Right atrium auricular region (tissue), 2 donors: ENCODE data around the gene MYO10. TPM values are rescaled to one million over a fixed set of nuclear protein-coding genes. Genes with fewer than 3 reads are reported as not detected.

Source experiments
- DNase-seq: peaks from one replicate; pipeline ENCODE4 v3.0.0-alpha.2; 2019; ENCODE audit warnings: low spot score
- H3K27ac ChIP-seq, 2 donors: fragments of 200-600 bp; sonication (generic); 1 replicate in 1 of 2; 2 replicates in 1 of 2; pipeline ENCODE4 v1.5.1; 2016 to 2019
- H3K27me3 ChIP-seq, 2 donors: fragments of 200-600 bp; sonication (generic); one replicate each; pipeline versions ENCODE4 v1.5.1 to v1.6.0; 2017 to 2019
- H3K36me3 ChIP-seq: fragments of 200-600 bp; sonication (generic); one replicate; pipeline ENCODE4 v1.5.1; 2016
- H3K4me1 ChIP-seq, 2 donors: fragments of 200-600 bp; sonication (generic); one replicate each; pipeline versions ENCODE4 v1.5.1 to v1.6.0; 2017 to 2019
- H3K4me3 ChIP-seq, 2 donors: fragments of 200-600 bp; sonication (generic); 1 replicate in 1 of 2; 2 replicates in 1 of 2; pipeline ENCODE4 v1.5.1; 2017 to 2019; ENCODE audit warnings: mild to moderate bottlenecking in 1 of 2, moderate library complexity in 1 of 2
- H3K9me3 ChIP-seq, 2 donors: fragments of 200-600 bp; sonication (generic); one replicate each; pipeline ENCODE4 v1.5.1; 2019
- total RNA-seq, 2 donors: library from RNA; depleted of rRNA; stranded (reverse); fragments of >200 nt; gene quantifications; one replicate each; pipeline ENCODE4 v1.1.0, GENCODE V29; 2016
- TF ChIP-seq, protein P1 (sequence below), 2 donors: fragments of 200-600 bp; sonication (generic); IDR thresholded peaks; one replicate each; pipeline ENCODE4 v1.5.1; 2019; ENCODE audit warnings: antibody characterized with exemption in 2 of 2

MYO10 gene
- total RNA-seq, 2 donors from 2014 or later = 3.8 to 5.5 TPM

DNA sequence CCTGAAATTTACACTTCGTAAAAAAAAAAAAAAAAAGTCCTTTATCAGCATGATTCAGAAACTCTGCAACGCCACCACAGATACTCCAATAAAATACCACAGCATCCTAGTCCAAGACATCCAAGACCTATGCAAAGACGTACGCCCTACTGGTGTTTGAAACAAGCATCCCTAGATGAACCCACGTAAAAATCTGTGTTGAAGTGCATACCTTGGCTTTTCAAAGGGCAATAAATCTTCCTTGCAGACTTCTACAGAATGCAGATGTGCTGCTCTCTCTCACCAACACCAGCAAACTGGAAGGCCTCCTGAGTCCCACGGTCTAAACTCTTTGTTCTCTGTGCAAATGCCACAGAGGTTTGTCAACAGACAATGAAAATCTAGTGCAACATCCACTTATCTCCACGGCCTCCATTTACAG is 38.8 kb downstream of the MYO10 start:
- Histone ChIP-seq H3K27ac (no peak overlapping the region), H3K4me3 (no peak overlapping the region), H3K36me3 (no peaks in the 10 kb centered on the region), H3K4me1 (no peaks in the 10 kb centered on the region), H3K9me3 (no peaks in the 10 kb centered on the region), H3K27me3 (no peaks in the 10 kb centered on the region)
- TF ChIP-seq, protein P1, sequence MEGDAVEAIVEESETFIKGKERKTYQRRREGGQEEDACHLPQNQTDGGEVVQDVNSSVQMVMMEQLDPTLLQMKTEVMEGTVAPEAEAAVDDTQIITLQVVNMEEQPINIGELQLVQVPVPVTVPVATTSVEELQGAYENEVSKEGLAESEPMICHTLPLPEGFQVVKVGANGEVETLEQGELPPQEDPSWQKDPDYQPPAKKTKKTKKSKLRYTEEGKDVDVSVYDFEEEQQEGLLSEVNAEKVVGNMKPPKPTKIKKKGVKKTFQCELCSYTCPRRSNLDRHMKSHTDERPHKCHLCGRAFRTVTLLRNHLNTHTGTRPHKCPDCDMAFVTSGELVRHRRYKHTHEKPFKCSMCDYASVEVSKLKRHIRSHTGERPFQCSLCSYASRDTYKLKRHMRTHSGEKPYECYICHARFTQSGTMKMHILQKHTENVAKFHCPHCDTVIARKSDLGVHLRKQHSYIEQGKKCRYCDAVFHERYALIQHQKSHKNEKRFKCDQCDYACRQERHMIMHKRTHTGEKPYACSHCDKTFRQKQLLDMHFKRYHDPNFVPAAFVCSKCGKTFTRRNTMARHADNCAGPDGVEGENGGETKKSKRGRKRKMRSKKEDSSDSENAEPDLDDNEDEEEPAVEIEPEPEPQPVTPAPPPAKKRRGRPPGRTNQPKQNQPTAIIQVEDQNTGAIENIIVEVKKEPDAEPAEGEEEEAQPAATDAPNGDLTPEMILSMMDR (IDR thresholded peaks at IDR 0.05) = no peak
- no peak for DNase-seq

DNA sequence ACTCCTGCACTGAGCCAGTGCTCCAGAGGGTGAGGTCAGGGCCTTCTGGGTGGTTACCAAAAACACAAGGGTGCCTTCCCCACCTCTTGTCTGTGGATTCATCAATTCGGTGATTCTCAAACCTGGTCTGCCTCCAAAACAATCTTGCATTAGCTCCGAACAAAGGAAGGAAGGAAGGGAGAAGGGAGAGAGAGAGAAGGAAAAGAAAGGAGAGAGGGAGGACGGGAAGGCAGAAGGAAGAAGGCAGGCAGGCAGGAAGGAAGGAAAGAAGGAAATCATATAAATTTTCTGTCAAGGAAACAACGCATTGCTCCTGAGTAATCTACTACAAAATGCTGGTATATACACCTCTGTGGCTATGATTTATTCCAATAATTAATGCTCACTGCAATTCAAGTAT is 39.3 kb downstream of the MYO10 start:
- no peaks in the 10 kb centered on the region for H3K9me3 ChIP-seq
- H3K27me3 ChIP-seq = no peaks in the 10 kb centered on the region
- H3K36me3 ChIP-seq = no peaks in the 10 kb centered on the region
- TF ChIP-seq, protein P1 (IDR thresholded peaks at IDR 0.05) = no peak
- no peak overlapping the region for H3K4me3 ChIP-seq
- no peaks in the 10 kb centered on the region for H3K4me1 ChIP-seq
- DNase-seq = no peak
- H3K27ac ChIP-seq = no peak overlapping the region

DNA sequence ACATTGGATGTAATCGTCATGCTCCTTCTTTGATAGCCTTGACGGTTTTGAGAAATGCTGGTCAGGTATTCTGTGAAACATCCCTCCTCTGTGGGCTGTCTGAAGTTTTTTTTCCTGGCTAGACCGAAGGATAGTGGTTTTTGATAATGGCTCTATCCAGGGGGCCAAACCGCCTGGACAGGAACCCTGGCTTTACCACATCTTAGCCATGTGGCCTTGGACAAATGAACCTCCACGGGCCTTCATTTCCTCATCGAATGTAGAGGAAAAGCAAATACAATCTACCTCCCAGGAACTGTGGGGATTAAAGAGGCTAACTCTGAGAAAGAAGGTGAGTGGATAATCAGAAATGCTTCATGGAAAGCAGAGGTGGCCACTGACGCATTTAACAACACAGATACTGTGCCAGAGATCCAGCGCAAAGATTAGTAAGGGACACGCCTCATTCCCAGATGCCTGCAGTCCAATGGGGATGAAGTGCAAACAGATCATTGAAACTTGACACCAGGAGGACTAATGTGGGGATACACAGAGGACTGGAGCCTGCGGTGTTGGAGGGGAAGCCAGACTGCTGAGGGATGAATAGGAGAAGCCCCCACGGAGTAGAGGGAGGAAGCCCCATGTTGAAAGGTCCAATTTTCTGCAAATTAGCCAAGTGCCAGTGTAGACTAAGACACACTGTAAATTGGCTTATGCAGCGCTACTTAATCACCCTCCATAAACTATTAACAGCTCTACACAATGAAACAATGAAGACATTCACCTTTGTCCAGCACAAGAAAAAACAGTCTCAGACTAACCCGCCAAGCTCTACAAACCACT is 41.6 kb downstream of the MYO10 start:
- Histone ChIP-seq H3K27me3 (no peaks in the 10 kb centered on the region), H3K4me1 (no peaks in the 10 kb centered on the region), H3K36me3 (no peaks in the 10 kb centered on the region), H3K4me3 (no peak overlapping the region), H3K9me3 (no peaks in the 10 kb centered on the region), H3K27ac (no peak overlapping the region)
- no peak for DNase-seq
- TF ChIP-seq, protein P1 (IDR thresholded peaks at IDR 0.05) = no peak

DNA sequence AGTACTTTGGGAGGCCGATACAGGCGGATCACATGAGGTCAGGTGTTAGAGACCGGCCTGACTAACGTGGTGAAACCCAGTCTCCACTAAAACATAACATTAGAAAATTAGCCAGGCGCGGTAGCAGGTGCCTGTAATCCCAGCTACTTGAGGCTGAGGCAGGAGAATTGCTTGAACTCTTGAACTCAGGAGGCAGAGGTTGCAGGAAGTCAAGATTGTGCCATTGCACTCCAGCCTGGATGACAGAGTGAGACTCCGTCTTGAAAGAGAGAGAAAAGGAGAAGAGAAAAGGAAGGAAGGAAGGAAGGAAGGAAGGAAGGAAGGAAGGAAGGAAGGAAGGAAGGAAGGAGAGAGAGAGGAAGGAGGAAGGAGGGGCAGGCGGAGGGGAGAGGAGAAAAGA is 45.1 kb downstream of the MYO10 start:
- Histone ChIP-seq H3K27me3 (no peaks in the 10 kb centered on the region), H3K4me3 (no peak overlapping the region), H3K27ac (no peak overlapping the region), H3K36me3 (no peaks in the 10 kb centered on the region), H3K9me3 (no peaks in the 10 kb centered on the region), H3K4me1 (no peaks in the 10 kb centered on the region)
- TF ChIP-seq, protein P1 (IDR thresholded peaks at IDR 0.05) = no peak
- no peak for DNase-seq

DNA sequence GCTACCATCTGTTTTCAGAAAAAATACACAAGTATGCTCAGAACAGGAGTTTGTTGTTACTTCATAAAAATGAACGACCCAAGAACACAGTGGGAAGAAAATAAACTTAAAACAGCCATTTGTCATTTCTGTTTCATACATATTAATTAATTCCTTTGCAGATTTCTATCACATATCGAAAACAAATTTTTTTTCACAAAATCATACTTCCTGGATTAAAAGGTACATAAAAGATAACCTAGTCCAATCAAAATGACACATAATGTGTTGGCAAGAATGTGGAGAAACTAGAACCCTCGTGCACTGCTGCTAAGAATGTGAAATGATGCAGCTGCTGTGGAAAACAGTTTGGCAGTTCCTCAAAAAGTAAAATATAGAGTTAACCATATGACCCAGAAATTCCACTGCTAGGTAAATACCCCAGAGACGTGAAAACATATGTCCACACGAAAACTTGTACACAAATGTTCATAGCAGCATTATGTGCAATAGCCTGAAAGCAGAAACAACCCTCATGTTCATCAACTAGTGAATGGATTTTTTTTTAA is 46.0 kb downstream of the MYO10 start:
- no peaks in the 10 kb centered on the region for H3K4me1 ChIP-seq
- H3K27ac ChIP-seq = no peak overlapping the region
- no peak overlapping the region for H3K4me3 ChIP-seq
- TF ChIP-seq, protein P1 (IDR thresholded peaks at IDR 0.05) = no peak
- no peaks in the 10 kb centered on the region for H3K27me3 ChIP-seq
- no peaks in the 10 kb centered on the region for H3K9me3 ChIP-seq
- no peaks in the 10 kb centered on the region for H3K36me3 ChIP-seq
- no peak for DNase-seq
